ENCODE results near the gene KIF25.

DNA sequence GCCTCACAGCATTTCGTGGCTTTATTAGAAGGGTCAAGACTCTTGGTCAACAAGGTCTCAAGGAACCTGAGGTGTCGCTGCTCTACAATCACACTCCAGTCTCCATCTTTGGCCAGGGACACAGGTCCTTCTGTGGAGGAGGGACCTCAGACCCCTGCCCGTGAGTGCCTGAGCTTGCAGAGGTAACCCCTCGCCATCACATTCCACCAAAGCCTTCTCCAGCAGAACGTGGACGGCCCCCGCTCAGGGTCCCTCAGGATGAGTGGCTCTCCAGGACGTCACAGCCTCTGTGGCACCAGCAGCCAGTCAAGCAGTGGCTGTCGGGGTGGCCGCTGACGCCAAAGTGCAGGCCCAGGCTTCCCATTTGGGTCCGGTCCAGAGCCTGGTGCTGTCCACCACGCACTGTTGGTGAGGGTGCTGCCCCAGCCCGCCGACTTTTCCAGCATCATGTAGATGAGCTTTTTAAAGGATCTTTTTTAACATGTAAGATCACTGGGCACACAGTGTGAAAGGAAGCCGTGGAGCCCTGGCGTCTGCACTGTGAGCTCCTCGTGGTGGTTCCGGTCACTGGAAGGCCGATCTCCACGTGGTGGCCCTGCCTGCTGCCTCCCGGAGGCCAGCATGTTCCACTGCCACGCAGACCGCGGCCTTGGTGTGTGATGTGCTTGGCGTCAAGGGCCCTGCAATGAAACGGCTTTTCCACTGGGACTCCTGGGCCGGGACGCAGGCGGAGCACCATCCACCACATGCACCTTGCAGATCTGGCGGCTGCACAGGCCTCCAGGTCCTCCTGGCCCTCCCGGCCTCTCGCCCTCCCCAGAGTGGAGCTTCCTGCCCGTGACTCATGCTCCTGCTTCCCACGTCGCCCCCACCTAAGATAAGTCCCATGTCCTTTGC lies 8.3 kb upstream of the KIF25 start:
- no peak for TF ChIP-seq EP300 (conservative IDR thresholded peaks at IDR 0.05; ENCODE audit: poor library complexity, severe bottlenecking)
- TF ChIP-seq TAF1 (IDR thresholded peaks at IDR 0.05; ENCODE audit: low read depth): no peak
- TF ChIP-seq CTCF (IDR thresholded peaks at IDR 0.05; ENCODE audit: poor library complexity, severe bottlenecking): no peak
- TF ChIP-seq EZH2 (IDR thresholded peaks at IDR 0.05; ENCODE audit: borderline replicate concordance, insufficient read depth, low read length, poor library complexity, severe bottlenecking): no peak
- no peak for TF ChIP-seq POLR2AphosphoS5 (IDR thresholded peaks at IDR 0.05)
- TF ChIP-seq, protein P1, sequence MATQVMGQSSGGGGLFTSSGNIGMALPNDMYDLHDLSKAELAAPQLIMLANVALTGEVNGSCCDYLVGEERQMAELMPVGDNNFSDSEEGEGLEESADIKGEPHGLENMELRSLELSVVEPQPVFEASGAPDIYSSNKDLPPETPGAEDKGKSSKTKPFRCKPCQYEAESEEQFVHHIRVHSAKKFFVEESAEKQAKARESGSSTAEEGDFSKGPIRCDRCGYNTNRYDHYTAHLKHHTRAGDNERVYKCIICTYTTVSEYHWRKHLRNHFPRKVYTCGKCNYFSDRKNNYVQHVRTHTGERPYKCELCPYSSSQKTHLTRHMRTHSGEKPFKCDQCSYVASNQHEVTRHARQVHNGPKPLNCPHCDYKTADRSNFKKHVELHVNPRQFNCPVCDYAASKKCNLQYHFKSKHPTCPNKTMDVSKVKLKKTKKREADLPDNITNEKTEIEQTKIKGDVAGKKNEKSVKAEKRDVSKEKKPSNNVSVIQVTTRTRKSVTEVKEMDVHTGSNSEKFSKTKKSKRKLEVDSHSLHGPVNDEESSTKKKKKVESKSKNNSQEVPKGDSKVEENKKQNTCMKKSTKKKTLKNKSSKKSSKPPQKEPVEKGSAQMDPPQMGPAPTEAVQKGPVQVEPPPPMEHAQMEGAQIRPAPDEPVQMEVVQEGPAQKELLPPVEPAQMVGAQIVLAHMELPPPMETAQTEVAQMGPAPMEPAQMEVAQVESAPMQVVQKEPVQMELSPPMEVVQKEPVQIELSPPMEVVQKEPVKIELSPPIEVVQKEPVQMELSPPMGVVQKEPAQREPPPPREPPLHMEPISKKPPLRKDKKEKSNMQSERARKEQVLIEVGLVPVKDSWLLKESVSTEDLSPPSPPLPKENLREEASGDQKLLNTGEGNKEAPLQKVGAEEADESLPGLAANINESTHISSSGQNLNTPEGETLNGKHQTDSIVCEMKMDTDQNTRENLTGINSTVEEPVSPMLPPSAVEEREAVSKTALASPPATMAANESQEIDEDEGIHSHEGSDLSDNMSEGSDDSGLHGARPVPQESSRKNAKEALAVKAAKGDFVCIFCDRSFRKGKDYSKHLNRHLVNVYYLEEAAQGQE (IDR thresholded peaks at IDR 0.05; ENCODE audit: borderline replicate concordance): no peak
- TF ChIP-seq RAD21 (conservative IDR thresholded peaks at IDR 0.05): no peak
